GM11168 (cell line): Measurements from ENCODE around the gene KRTAP23-1.

Experiments used
- in situ Hi-C: fragments of 300-500 bp; cut with MboI; formaldehyde crosslinking; loops from one replicate; pipeline ENCODE4 v1.12.0; 2022; ENCODE audit warnings: low sequenced_read_pairs; ENCODE audit not compliant: unreplicated experiment

Gene KRTAP23-1

DNA sequence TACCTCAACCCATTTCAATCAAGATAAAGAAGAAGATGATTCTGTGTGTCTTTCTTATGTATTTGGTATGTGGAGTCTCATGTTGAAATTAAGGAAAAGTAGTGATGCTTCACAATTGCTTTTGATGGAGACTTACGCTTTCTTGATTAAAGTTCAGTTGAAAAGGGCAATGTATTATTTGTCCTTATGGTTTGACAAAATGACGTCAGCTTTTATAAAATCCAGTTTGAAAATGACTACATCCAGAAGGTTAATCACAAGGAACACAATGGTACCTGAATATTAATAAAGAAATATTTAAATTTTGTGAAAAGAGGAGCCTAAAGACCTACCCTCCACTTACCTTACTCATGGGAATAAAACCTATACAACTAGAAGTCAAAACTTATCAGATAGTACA is 32.7 kb downstream of the KRTAP23-1 start:
- in situ Hi-C loops, result no loop called here

DNA sequence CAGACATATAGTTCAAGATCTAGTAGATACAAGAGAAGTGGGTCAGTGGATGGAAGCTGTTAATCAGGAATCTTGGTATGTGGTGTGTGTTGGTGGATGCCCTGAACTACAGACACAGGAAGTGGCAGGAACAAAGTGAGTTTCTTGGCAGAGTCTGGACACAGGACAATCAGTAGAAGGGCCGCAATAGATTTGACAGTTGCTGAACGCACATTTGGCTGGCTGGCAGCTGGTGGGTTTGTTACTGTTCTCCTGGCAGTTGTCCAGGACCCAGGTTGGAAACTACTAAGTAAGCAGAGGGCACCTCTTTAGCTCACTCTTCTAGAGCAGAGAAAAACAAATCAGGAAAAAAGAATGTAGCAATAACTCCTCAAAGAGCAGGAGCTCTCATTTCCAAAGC is 41.5 kb downstream of the KRTAP23-1 start:
- in situ Hi-C loops, result no loop called here

DNA sequence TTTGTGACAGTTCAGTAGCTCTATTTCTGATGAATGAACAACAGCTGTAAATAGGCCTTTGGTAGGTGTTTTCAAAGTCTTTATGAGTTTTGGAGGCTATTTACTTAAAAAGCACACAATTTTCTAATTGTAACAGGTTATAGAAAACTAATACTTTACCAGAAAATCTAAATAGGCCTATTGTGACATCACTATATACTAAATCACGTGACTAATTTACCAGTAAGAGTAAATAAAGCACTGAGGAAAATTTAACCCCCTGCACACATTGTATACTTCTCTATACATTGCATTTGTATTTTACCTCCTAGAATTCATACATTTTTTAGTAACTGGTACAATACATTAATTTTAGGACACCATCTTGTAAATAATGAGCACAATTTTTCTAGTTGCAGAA is 43.3 kb downstream of the KRTAP23-1 start:
- in situ Hi-C loops, result no loop called here
